BE2C (cell line): ENCODE measurements around the gene UCN2.

ENCODE experiments used
- DNase-seq: peaks from one replicate; pipeline ENCODE4 v3.0.0-alpha.2; 2020
- H3K27me3 ChIP-seq: fragments of 250-450 bp; sonication (Bioruptor Pico); 2 replicates; pipeline ENCODE4 v1.5.1; 2020; ENCODE audit warnings: mild to moderate bottlenecking
- H3K36me3 ChIP-seq: fragments of 250-450 bp; sonication (Bioruptor Pico); 2 replicates; pipeline ENCODE4 v1.5.1; 2020; ENCODE audit warnings: mild to moderate bottlenecking
- H3K4me1 ChIP-seq: fragments of 250-450 bp; sonication (Bioruptor Pico); 2 replicates; pipeline ENCODE4 v1.5.1; 2020
- H3K4me3 ChIP-seq: 2 replicates; pipeline ENCODE4 v1.5.1; 2011; ENCODE audit warnings: low read depth, low read length
- H3K9me3 ChIP-seq: fragments of 250-450 bp; sonication (Bioruptor Pico); 2 replicates; pipeline ENCODE4 v1.5.1; 2020
- CTCF ChIP-seq: IDR thresholded peaks from 2 replicates; pipeline ENCODE4 v1.5.1; 2012; ENCODE audit warnings: mild to moderate bottlenecking, low read depth, low read length

The UCN2 gene

GRCh38 chr3:48600711-48601621 is 37.4 kb upstream of the UCN2 start:
- Histone ChIP-seq H3K36me3 (peaks cover 29% of the 10 kb centered on the region), H3K4me3 (no peak overlapping the region), H3K4me1 (no peaks in the 10 kb centered on the region; the same call in 1 of the 2 replicates), H3K27me3 (no peaks in the 10 kb centered on the region), H3K9me3 (no peaks in the 10 kb centered on the region)
- TF ChIP-seq CTCF, result no peak
- no peak for DNase-seq

GRCh38 chr3:48599509-48600285 is 36.1 kb upstream of the UCN2 start:
- Histone ChIP-seq H3K4me3 (no peak overlapping the region), H3K36me3 (peaks cover 17% of the 10 kb centered on the region), H3K4me1 (no peaks in the 10 kb centered on the region; the same call in 1 of the 2 replicates), H3K27me3 (peaks cover 3% of the 10 kb centered on the region; the same call in 1 of the 2 replicates), H3K9me3 (no peaks in the 10 kb centered on the region)
- no peak for TF ChIP-seq CTCF
- no peak for DNase-seq

- TF ChIP-seq CTCF, result no peak
- Histone ChIP-seq H3K9me3 (no peaks in the 10 kb centered on the region), H3K27me3 (peaks cover 3% of the 10 kb centered on the region; the same call in 1 of the 2 replicates), H3K4me1 (no peaks in the 10 kb centered on the region; the same call in 1 of the 2 replicates), H3K36me3 (peaks cover 16% of the 10 kb centered on the region), H3K4me3 (no peak overlapping the region)
- DNase-seq, result no peak
Measured at GRCh38 chr3:48599077-48599501, 35.5 kb upstream of the UCN2 start.

GRCh38 chr3:48598323-48599076 is 34.9 kb upstream of the UCN2 start:
- no peak overlapping the region for H3K4me3 ChIP-seq
- no peaks in the 10 kb centered on the region for H3K9me3 ChIP-seq
- peaks cover 3% of the 10 kb centered on the region; the same call in 1 of the 2 replicates for H3K27me3 ChIP-seq
- DNase-seq, result no peak
- peaks cover 16% of the 10 kb centered on the region for H3K36me3 ChIP-seq
- TF ChIP-seq CTCF, result no peak
- H3K4me1 ChIP-seq, result no peaks in the 10 kb centered on the region; the same call in 1 of the 2 replicates

- Histone ChIP-seq H3K27me3 (peaks cover 3% of the 10 kb centered on the region; the same call in 1 of the 2 replicates), H3K4me3 (no peak overlapping the region), H3K36me3 (peaks cover 12% of the 10 kb centered on the region; the same call in 1 of the 2 replicates), H3K4me1 (no peaks in the 10 kb centered on the region; the same call in 1 of the 2 replicates), H3K9me3 (no peaks in the 10 kb centered on the region)
- DNase-seq, result no peak
- no peak for TF ChIP-seq CTCF
Measured at GRCh38 chr3:48597408-48597800, 33.8 kb upstream of the UCN2 start.
